GM18511 (cell line): ENCODE results near the gene CFAP97D2.
"Not testable (repeated sequence)": the region's sequence is repeated elsewhere in the genome, so short reads cannot be mapped to it uniquely, and the experiment has no call there.

Experiments used
- ATAC-seq: cut with Tn5 transposase; IDR thresholded peaks from one replicate; pipeline ENCODE4 v1.9.1; 2021; ENCODE audit warnings: mild to moderate bottlenecking, moderate library complexity; ENCODE audit not compliant: unreplicated experiment

CFAP97D2 gene

GRCh38 chr13:114234266-114234644, 55.2 kb downstream of the CFAP97D2 start:
- ATAC-seq, result no peak

GRCh38 chr13:114234645-114235421, 55.8 kb downstream of the CFAP97D2 start, which contains the start of gene CDC16:
Gene CDC16 (plus strand): TSS chr13:114234897. CDS start chr13:114235085, 188 bp downstream.
- peak; percentile 94 for ATAC-seq

DNA sequence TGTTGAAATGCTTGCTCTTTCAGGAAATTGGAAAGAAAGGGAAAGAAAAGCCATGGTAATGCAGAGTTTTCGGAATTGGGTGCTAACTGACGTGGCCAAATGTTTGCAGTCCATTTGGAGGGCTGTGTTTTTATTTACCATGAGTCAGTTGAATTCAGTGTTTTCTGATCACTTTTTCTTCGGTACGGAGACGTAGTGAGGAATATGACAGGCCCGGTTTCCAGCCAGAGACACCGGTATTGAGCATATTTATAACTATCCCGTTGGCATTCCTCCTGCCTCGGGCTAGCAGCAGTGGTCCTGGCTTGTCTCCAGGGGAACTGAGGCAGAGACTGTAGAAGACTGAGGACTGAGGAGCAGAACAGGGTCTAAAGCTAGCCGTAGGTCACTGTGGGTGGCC, 56.6 kb downstream of the CFAP97D2 start:
- ATAC-seq, result no peak

DNA sequence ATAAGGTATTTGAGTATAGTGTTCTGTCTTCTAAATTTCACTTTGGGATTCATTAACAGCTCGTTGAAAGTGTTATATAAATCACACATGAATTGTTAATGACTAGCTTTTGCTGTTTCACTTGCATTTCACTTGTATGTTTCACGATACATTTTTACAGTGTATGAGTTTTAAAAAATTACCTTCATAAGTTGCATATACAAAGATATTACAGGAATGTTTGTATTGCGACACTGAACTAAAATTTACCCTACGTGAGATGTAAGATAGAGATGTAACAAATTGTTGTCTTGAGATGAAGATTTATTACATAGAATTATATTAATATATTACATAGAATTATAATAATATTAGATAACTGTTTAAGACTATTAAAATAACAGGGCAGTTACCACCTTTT, 57.2 kb downstream of the CFAP97D2 start:
- no peak for ATAC-seq

DNA sequence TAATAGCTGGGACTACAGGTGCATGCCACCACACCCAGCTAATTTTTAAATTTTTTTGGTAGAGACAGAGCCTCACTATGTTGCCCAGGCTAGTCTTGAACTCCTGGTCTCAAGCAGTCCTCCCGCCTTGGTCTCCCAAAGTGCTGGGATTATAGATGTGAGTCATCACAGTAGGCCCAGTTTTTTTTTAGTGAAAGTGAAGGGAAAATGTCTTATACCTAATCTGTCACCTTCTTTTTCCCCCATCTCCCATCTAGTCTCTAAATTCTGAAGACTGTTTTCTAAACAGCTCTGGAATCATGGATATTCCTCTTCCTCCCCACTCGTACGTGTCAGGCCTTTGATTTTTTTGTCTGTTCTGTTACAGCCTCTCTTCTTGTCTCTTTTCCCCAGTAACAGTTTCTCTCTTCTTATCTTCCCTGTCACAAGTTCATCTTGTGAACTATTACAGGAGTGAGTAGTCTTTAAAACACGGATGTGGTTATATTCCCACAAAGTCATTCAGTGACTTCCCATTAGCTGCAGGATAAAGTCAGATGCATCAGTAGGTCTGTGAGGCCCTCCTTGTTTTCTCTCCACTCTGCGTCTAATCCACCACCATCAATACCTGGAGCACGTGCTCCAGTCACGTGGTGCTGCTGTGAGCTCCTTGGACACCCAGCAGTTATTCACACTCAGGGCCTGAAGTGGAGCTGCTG, 58.5 kb downstream of the CFAP97D2 start:
- no peak for ATAC-seq

- no peak for ATAC-seq
Measured at GRCh38 chr13:114241918-114242317, 62.9 kb downstream of the CFAP97D2 start.

DNA sequence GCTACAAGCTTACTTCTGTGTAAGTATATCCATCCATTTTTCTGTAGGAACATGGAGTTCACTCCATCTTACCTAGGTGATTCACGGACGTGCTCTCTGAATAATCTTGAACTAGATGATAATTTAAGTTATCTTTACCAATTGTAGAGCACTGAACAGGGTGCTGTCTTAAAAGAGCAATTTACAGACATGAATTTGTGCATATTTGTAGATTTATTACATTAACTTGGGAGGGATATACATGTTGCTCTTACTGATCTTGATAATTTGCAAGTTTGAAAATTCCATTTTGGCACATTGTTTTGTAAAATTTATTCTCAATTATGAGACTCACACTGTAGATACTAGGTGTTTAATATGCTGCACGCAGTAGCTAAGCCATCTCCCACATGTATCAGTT, 64.9 kb downstream of the CFAP97D2 start:
- ATAC-seq, result no peak

- no peak for ATAC-seq
Measured at GRCh38 chr13:114244637-114245036, 65.6 kb downstream of the CFAP97D2 start.

- ATAC-seq, result no peak
Measured at GRCh38 chr13:114248011-114248410, 69.0 kb downstream of the CFAP97D2 start.

GRCh38 chr13:114249077-114249476, 70.0 kb downstream of the CFAP97D2 start:
- no peak for ATAC-seq

DNA sequence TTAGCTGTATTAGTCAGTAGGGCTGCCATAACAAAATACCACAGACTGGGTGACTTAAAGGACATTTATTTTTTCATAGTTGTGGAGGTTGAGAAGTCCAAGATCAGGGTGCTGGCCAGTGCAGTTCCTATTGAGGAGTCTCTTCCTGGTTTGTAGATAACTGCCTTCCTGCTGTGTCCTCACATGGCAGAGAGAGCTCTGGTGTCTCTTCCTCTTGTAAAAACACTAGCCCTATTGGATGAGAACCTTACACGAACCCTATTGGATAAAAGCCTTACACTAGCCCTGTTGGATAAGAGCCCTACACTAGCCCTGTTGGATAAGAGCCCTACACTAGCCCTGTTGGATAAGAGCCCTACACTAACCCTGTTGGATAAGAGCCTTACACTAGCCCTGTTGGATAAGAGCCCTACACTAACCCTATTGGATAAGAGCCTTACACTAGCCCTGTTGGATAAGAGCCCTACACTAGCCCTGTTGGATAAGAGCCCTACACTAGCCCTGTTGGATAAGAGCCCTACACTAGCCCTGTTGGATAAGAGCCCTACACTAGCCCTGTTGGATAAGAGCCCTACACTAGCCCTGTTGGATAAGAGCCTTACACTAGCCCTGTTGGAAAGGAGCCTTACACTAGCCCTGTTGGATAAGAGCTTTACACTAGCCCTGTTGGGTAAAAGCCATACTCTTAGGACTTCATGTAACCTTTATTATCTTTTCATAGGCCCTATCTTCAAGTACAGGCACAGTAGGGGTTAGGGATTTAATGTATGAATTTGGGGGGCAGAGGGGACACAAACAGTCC, 72.8 kb downstream of the CFAP97D2 start:
- ATAC-seq, result not testable (repeated sequence)

GRCh38 chr13:114256547-114256946, 77.5 kb downstream of the CFAP97D2 start:
- no peak for ATAC-seq

DNA sequence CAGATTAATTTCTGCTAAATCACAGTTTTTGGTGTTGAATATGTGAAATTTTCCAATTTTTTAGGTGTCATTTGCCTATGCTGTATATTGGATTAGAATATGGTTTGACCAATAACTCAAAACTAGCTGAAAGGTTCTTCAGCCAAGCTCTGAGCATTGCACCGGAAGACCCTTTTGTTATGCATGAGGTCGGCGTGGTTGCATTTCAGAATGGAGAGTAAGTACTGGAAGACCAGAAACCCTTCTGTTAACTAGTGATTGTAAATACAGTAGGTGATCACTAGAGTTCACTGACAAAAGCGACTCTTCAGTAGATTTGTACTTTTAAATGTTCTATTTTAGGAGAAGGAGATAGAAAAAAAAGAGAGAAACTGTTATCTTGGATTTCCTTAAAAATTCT, 78.0 kb downstream of the CFAP97D2 start:
- no peak for ATAC-seq

GRCh38 chr13:114258589-114258988, 79.5 kb downstream of the CFAP97D2 start:
- no peak for ATAC-seq

DNA sequence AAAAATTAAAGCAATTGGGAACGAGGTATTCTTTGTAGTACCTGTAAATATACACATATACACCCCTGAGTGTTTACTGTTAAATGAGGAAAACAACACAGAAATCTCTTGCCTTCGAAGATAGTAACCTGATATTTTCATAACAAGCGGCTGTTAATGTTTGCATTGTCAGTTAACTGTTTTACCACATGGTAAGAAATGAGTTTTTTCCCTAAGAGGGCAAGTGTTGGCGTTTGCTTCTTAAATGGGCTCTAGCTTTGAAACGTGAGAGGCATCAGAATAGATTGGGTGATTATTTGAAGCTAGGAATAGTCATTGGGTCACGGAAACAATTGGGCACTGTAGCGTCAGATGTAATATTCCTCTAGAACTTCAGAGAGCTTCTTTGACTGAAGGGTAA, 80.3 kb downstream of the CFAP97D2 start:
- ATAC-seq, result no peak

GRCh38 chr13:114259974-114260373, 80.9 kb downstream of the CFAP97D2 start:
- ATAC-seq, result no peak

- no peak for ATAC-seq
Measured at GRCh38 chr13:114260814-114261213, 81.8 kb downstream of the CFAP97D2 start.

- ATAC-seq, result no peak
Measured at GRCh38 chr13:114261328-114261965, 82.4 kb downstream of the CFAP97D2 start.

DNA sequence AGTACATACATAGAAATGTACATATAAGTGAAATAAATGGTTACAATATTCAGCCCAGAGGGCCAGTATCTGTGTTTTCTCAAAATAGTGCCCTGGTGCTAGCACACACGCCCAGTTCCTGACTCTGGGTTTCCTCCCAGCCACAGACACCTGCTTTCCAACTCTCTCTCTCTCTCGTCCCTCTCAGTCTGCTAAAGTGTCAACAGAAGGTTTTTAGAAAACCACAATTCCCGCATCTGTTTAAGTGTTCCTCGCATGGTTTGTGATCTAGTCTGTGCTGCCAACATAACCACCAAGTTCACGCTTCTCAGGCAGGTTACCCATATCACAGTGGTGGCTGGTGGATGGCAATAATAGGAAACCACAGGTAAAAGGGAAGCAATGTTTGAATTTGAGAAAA, 84.5 kb downstream of the CFAP97D2 start:
- ATAC-seq, result no peak

DNA sequence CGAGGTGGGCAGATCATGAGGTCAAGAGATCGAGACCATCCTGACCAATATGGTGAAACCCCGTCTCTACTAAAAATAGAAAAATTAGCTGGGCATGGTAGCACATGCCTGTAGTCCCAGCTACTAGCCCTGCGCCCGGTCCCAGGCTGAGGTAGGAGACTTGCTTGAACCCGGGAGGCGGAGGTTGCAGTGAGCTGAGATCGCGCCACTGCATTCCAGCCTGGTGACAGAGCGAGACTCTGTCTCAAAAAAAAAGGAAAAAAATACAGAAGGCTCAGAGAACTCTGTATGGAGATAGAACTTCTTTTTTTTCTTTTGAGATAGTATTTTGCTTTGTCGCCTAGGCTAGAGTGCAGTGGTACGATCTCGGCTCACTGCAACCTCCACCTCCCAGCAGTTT, 85.3 kb downstream of the CFAP97D2 start:
- ATAC-seq, result not testable (repeated sequence)
